NCI-H146 treated with DMSO at 0.1 percent for 48 hours (cell line): Measurements from ENCODE around the gene LYRM1.

Experiments used
- DNase-seq: peaks from one replicate; lab custom pipeline; 2025; ENCODE audit not compliant: unreplicated experiment; lab: John Stamatoyannopoulos, UW

LYRM1 gene

GRCh38 chr16:20871941-20872815 lies 28.4 kb upstream of the LYRM1 start:
- DNase-seq: no peak

GRCh38 chr16:20873331-20873730 lies 27.2 kb upstream of the LYRM1 start:
- no peak for DNase-seq

- no peak for DNase-seq
Observed at GRCh38 chr16:20874088-20874581, 26.4 kb upstream of the LYRM1 start.

DNA sequence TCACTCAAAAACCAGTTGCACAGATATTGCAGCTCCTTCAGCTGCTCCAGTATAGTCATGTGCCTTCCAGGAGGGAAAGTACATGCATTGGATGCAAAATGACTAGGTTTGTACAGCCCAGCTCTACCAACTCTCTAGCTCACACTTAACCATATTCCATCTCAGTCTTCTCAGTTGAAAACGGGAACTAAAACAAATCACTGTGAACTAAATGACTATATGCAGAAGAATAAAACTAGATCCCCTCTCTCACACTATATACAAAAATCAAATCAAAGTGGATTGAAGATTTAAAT lies 25.3 kb upstream of the LYRM1 start:
- no peak for DNase-seq

GRCh38 chr16:20878682-20879147 lies 21.9 kb upstream of the LYRM1 start:
- DNase-seq: no peak

- no peak for DNase-seq
Observed at GRCh38 chr16:20879175-20880040, 21.2 kb upstream of the LYRM1 start.

- no peak for DNase-seq
Observed at GRCh38 chr16:20880867-20881502, 19.6 kb upstream of the LYRM1 start.

DNA sequence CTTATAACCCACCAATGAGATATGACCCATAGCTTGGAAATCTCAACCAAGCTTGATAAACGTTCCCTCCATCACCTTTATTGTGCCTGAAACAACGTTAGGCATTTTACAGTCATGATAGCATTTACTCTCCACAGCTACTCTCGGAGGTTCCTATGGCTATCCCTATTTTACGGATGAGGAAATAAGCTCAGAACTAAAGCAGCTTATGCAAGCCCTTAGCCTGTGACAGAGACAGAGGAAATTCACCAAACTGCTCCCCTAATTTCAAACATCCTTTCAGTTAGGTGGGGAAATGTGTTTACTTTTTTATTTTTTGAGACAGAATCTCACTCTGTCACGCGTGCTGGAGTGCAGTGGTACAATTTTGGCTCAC lies 19.1 kb upstream of the LYRM1 start:
- DNase-seq: no peak

DNA sequence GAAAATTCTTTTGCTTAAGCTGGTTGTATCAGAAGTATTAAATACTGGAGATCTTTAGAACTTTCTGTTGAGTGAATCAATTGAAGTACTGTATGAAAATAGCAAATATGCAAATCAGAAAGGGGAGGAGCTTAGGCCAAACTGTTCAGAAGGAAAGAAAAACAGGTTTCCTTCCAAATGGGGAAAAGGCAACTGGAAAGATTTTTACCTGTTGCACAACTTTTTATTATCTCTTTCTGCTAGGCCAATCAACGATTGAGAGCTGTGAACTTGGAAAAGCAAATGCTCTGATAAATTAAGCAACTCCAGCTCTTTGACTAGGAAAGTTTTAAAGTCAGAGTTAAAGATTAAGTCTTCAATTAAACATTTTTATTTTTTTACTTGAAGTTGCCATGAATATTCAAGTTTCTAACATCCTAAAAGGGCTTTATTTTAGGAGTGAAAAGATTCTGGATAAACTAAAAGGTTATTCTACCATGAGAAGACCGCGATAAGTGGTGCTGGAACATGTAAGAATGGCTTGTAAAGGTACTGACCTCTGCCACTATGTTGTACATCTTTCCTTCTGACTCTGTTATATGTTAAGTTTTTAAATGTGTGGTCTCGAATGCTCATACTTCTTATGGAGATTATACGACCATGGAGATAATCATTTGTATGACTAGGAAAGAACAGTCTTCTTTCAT lies 16.9 kb upstream of the LYRM1 start:
- no peak for DNase-seq

GRCh38 chr16:20884240-20884556 lies 16.4 kb upstream of the LYRM1 start:
- DNase-seq: no peak

- no peak for DNase-seq
Observed at GRCh38 chr16:20886320-20886719, 14.3 kb upstream of the LYRM1 start.

GRCh38 chr16:20887207-20887606 lies 13.4 kb upstream of the LYRM1 start:
- DNase-seq: no peak

DNA sequence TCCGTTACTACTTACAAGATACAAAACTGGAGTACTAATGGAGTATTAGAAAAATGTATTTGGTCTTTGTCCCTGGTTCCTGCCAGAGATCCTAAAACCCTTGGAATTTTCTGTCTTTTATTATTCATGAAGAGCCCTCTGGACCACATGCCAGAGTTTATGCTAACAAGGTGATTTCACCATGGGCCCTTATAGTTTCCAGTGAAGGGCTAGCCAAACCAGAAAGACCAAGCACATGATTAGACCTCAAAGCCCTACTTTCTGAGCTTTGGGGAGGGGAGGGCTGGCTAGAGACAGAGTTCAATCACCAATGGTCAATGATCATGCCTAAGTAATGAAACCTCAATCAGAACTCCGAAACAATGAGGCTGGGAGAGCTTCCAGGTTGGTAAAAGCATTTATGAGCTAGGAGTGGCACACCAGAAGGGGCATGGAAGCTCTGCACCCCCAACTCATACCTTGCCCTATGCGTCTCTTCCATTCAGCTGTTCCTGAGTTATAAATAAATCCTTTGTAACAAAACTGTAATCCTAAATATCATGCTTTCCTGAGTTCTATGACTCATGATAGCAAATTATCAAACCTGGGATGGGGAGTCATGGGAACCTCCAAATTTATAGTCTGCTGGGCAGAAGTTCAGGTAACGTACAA lies 10.8 kb upstream of the LYRM1 start:
- no peak for DNase-seq

DNA sequence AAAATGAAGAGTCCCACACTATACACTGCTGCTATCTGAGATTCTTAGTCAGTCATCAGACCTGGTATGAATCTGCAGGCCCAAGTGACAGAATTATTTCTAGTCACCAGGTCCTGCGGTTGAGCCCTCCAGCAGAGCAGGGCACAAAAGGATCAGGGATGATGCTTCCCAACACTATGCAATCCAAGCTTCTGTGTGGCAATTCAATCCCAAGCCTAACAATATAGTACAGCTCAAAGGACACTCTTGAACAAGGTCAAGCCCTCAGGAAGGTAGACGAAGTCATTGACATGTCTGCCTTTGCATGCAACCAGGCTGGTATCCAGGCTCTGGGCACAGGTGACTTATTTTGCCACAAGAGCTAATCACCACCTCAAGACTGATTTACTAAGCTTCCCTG lies 6.2 kb upstream of the LYRM1 start:
- DNase-seq: no peak

DNA sequence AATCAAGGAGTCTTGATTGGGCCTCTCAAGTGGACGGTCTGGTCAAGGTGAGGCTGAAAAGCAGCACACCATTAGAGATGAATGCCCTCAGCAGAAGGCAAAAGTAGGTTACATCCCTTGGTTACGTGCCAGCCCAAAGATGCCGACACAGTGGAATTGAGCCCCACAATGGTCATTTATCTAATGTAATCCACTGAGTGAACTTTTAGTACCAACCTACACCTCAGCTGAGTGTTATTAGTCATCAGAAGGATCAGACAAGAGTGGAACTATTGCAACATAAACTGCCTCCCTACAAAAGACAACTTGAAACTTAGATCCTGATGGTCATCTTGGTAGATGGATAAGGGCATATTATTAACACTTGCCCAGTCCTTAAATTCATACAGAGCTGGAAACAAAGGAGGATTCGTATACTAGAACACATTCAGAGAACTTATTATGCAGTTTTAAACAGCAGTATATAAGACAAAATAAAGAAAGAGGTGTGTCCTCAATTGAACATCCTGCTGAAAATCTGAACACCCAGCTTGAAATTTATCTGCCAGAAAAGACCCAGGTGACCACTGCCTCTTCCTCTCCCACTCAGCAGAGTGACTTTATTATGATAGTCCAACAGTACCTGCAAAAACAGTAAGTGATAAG lies 3.2 kb upstream of the LYRM1 start:
- no peak for DNase-seq

GRCh38 chr16:20897922-20898321 lies 2.6 kb upstream of the LYRM1 start:
- DNase-seq: no peak

DNA sequence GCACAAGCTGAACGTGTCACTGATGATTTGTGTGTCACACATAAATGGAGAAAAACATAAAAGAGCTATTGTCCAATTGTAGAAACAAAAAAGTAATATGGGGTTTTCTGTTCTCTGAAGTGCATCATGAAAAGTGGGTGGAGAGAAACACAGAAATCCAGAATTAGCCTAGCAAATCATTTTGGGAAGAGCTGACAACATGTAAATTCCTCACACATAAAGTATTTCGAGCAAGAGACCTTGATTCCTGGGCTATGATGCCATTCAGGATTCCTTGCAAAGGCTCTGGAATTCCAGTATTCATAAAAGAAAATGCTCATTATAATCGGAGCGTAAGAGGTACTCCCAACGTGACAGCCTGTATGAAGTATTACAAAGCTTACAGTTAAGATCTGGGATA lies 1.5 kb upstream of the LYRM1 start:
- DNase-seq: no peak

DNA sequence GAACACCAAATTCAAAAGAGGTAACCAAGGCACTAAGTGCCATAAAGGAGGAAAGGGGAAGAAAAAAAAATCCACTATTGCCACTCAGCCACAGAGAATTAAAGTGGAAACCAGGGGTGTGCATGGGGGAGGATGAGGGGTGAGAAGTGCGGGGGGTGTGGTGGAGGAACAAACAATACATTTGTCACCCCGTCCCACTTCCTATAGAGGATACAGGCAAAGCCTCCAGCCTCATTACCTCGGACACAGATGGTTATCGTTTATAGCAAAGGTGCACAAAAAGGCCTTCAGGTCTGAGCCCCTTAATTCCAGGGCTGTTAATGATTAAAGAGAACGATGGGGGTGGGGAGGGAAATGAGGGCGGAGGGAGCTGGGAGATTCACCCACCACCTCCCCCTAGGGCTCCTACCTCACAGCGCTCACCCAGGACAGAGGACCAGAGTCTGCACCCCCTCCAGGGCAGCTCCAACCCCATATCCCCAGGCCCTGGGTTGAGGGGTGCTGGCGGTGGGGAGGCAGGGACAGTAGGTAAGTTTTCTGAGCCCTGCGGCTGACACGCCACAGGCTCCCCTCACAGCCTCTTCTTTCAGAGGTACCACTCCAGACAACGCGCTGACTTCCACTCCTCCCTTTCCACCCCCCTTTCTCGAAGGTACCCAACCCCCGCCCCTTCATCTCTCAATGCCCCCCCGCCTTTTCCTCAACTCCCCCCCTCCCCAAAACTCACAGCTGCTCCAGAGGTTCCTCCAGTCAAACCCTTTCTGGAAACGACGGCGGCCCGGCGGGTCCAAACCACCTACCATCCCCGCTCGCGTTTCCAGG lies 883 bp upstream of the LYRM1 start:
- DNase-seq: no peak

DNA sequence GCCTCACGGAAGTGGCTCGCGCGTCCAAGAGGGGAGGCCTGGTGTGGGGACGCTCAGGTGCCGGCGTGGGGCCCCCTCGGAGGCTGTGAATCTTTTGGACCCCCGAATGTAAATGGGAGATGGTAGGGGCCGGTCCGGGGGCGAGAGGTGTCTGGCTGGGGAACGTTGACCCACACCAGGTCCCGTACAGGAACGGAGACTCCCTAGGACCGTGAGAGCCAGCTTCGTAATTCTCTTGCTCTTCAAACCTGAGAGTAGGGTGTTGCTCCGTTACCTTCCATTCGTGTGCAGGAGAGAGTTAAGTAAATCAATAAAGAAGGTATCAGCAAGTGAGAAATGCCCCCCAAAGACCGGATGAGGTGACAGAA lies 481 bp downstream of the LYRM1 start:
- DNase-seq: no peak
